CD4-positive, CD25-positive, alpha-beta regulatory T cell (primary cell): ENCODE measurements around the gene TRAK1. TPM values are rescaled to one million over a fixed set of nuclear protein-coding genes. Genes with fewer than 3 reads are reported as not detected.
A peak's percentile ranks its signal among the peaks of the same experiment; 100 is the strongest.

ENCODE experiments used
- ATAC-seq, 2 donors: fragments of 150-1000 bp; cut with Tn5 transposase; one replicate each; pipeline ENCODE4 v1.10.0; 2021; ENCODE audit warnings: low read depth in 2 of 2, moderate number of reproducible peaks in 2 of 2, moderate library complexity in 1 of 2
- DNase-seq, 3 donors: peaks; one replicate each; pipeline versions ENCODE4 v3.0.0 to v3.0.0-alpha.2; 2012 to 2022; ENCODE audit warnings: mixed read lengths in 1 of 3
- H3K27ac ChIP-seq: one replicate; pipeline ENCODE4 v1.7.0; 2013; ENCODE audit warnings: mild to moderate bottlenecking, low read length; ENCODE audit not compliant: insufficient read depth, poor library complexity, severe bottlenecking
- H3K27me3 ChIP-seq: one replicate; pipeline ENCODE4 v1.7.0; 2013; ENCODE audit warnings: low read length; ENCODE audit not compliant: control insufficient read depth, insufficient read depth
- H3K36me3 ChIP-seq: one replicate; pipeline ENCODE4 v1.7.0; 2013; ENCODE audit warnings: mild to moderate bottlenecking, low read length, moderate library complexity; ENCODE audit not compliant: control insufficient read depth, insufficient read depth
- H3K4me1 ChIP-seq: 2 replicates; pipeline ENCODE4 v1.7.0; 2013; ENCODE audit warnings: mild to moderate bottlenecking, low read length; ENCODE audit not compliant: insufficient read depth, control insufficient read depth, poor library complexity, severe bottlenecking
- H3K4me3 ChIP-seq: one replicate; pipeline ENCODE4 v1.7.0; 2013; ENCODE audit warnings: low read depth, mild to moderate bottlenecking, low read length, moderate library complexity
- H3K9me3 ChIP-seq, 2 experiments: 1 replicate in 1 of 2; 2 replicates in 1 of 2; pipeline ENCODE4 v1.7.0; 2013; ENCODE audit warnings: low read length in 2 of 2, mild to moderate bottlenecking in 1 of 2, moderate library complexity in 1 of 2; ENCODE audit not compliant: control insufficient read depth in 2 of 2
- H3K27ac Mint-ChIP-seq, 3 donors: one replicate each; pipeline ENCODE4 v1.8.0; 2020 to 2022; ENCODE audit warnings: mild to moderate bottlenecking in 3 of 3, mixed read lengths in 3 of 3, moderate library complexity in 2 of 3
- H3K27me3 Mint-ChIP-seq: one replicate; pipeline ENCODE4 v1.8.0; 2022; ENCODE audit warnings: mild to moderate bottlenecking, mixed read lengths
- H3K36me3 Mint-ChIP-seq: one replicate; pipeline ENCODE4 v1.8.0; 2020; ENCODE audit warnings: mixed read lengths
- H3K4me1 Mint-ChIP-seq, 4 donors: one replicate each; pipeline ENCODE4 v1.8.0; 2020 to 2022; ENCODE audit warnings: mixed read lengths in 4 of 4, mild to moderate bottlenecking in 1 of 4
- H3K4me3 Mint-ChIP-seq, 4 donors: one replicate each; pipeline ENCODE4 v1.8.0; 2020 to 2022; ENCODE audit warnings: mild to moderate bottlenecking in 4 of 4, mixed read lengths in 4 of 4, moderate library complexity in 3 of 4
- H3K9me3 Mint-ChIP-seq, 7 donors: one replicate each; pipeline ENCODE4 v1.8.0; 2020 to 2022; ENCODE audit warnings: mixed read lengths in 7 of 7, mild to moderate bottlenecking in 3 of 7, moderate library complexity in 2 of 7
- polyA plus RNA-seq, 4 donors: library from polyadenylated mRNA; unstranded; fragments of 300-500 nt; fragmentation: Illumina TruSeq; gene quantifications; one replicate each; pipeline ENCODE4 v1.2.3, GENCODE V29; 2021
- total RNA-seq: library from RNA; stranded (reverse); gene quantifications from one replicate; pipeline ENCODE4 v1.2.3, GENCODE V29; 2022

Gene TRAK1
- total and polyA plus RNA-seq, 5 donors from 2014 or later: 2.6 to 23.3 (median 3.5) TPM

DNA sequence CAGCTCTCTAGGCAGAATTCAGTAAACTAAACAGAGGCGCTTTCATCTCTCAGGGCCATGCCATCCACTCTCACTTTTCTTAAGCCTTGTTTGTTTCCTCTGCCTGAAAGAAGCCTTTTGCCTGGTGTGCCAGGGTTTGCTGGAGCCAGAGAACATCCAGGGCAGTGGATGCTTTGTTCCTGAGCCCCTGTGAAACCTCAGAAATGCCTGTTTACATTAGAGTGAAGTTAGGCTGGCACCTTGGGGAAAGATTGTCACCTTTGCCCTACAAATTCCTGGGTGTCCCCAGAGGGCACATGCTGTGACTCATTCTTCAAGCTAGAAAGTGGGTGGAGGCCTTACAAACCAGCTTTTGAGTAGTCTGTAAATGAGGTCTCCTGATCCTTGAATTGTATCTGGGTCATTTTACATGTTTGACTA, 10.7 kb upstream of the TRAK1 start:
- Mint-ChIP-seq H3K36me3 (peaks cover 4% of the 10 kb centered on the region), H3K27me3 (no peaks in the 10 kb centered on the region), H3K9me3 (peaks cover 0 to 1% (median 0%) of the 10 kb centered on the region in 7 donors), H3K4me1 (peaks cover 23 to 63% (median 43%) of the 10 kb centered on the region in 4 donors), H3K4me3 (no peak overlapping the region), H3K27ac (peak overlapping the region; percentile 71 to 81 (median 76))
- H3K4me3 ChIP-seq: no peak overlapping the region
- ATAC-seq: peak in 1 of 2 donors; percentile 52
- no peak overlapping the region for H3K27ac ChIP-seq
- peaks cover 15% of the 10 kb centered on the region for H3K4me1 ChIP-seq
- H3K36me3 ChIP-seq: no peaks in the 10 kb centered on the region
- no peaks in the 10 kb centered on the region for H3K9me3 ChIP-seq
- DNase-seq: peak in 1 of 3 donors; percentile 45
- no peaks in the 10 kb centered on the region for H3K27me3 ChIP-seq

DNA sequence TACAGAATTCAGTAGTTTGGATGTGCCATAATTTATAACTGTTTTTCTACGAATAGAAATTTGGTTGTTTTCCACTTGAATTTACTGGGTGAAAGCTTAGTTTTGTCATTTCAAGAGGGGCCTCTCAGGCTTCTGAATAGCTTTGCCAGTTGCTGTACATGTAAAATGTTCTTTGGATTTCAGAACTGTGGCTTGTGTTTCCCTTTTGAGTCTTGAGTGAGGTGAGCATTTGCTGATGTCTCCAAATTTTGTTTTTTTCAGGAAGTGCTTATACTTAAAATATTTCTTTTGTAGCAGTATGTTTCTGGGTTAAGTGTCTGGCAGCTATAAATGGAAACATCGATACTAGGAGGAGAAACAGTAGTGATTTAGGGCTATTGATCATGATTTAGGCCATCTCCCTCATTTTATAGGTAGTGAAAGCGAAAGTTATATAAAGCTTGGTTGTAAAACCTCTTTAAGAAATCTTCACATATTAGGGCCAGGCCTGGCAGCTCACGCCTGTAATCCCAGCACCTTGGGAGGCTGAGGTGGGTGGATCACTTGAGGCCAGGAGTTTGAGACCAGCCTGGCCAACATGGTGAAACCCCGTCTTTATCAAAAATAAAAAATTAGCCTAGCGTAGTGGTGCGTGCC, 9.2 kb upstream of the TRAK1 start:
- Mint-ChIP-seq H3K27me3 (no peaks in the 10 kb centered on the region), H3K36me3 (peaks cover 4% of the 10 kb centered on the region), H3K4me3 (peak overlapping the region; percentile 10 to 44 (median 32)), H3K9me3 (no peaks in the 10 kb centered on the region), H3K4me1 (peaks cover 22 to 68% (median 48%) of the 10 kb centered on the region in 4 donors), H3K27ac (peak overlapping the region; percentile 59 to 95 (median 76))
- ATAC-seq (no peak), DNase-seq (peak in 1 of 3 donors; percentile 34)
- Histone ChIP-seq H3K4me3 (peak overlapping the region; percentile 29), H3K27me3 (no peaks in the 10 kb centered on the region), H3K36me3 (no peaks in the 10 kb centered on the region), H3K4me1 (peaks cover 15% of the 10 kb centered on the region), H3K27ac (no peak overlapping the region), H3K9me3 (no peaks in the 10 kb centered on the region)

DNA sequence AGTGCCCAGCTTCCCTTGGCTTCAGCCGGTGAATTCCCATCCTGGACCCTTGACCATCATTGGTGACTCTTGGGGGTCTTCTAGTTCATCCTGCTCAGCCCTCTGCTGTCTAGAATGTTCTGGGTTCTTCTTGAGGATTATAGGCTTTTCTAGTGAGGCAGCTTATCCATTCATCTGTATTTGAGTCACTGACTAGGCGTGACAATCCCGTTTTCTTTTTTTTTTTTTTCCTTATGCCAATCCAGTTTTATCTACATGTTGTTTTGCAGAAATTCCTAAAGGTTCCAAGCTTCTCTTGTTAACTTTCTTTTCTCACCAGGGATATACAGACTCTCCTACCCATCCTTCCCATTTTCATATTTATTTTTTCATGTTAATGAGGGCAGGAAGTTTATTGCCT, 6.6 kb upstream of the TRAK1 start:
- Mint-ChIP-seq H3K36me3 (peaks cover 13% of the 10 kb centered on the region), H3K4me1 (peaks cover 21 to 52% (median 46%) of the 10 kb centered on the region in 4 donors), H3K4me3 (no peak overlapping the region), H3K27me3 (no peaks in the 10 kb centered on the region), H3K27ac (no peak overlapping the region), H3K9me3 (no peaks in the 10 kb centered on the region)
- H3K36me3 ChIP-seq: peaks cover 7% of the 10 kb centered on the region
- no peak overlapping the region for H3K27ac ChIP-seq
- DNase-seq (no peak), ATAC-seq (no peak)
- H3K27me3 ChIP-seq: no peaks in the 10 kb centered on the region
- no peak overlapping the region for H3K4me3 ChIP-seq
- H3K4me1 ChIP-seq: peaks cover 15% of the 10 kb centered on the region
- no peaks in the 10 kb centered on the region for H3K9me3 ChIP-seq

DNA sequence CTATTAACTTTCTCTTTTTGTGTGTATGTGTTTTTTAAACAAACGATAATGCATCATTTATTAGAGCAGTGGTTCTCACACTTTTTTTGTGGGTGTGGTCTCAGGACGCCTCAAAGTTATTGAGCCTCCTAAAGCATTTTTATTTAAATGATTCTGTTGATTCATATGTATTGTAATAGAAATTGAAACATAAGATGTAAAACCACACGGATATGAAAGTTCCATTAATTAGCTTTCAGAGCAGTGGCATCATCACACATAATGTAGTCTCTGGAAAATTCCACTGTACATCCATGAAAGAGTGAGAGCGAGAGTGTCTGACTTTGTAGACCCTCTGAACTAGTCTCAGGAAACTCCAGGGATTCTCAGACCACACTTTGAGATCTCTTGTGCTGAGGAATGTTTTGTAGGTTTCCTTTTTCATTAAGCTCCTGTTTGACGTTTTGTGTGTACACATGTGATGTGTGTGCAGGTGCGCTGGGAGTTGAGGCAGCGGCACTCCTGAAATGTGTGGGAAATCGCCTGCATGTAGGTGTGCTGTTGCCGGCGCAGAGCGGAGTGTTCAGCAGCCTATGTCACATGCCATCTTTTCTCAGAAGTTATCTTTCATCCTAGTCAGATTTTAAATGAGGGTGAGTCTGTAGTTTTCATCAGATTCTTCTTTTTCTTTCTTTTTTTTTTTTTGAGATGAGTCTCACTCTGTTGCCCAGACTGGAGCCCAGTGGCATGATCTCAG, 5.3 kb upstream of the TRAK1 start:
- Mint-ChIP-seq H3K4me1 (peaks cover 18 to 44% (median 33%) of the 10 kb centered on the region in 4 donors), H3K27me3 (no peaks in the 10 kb centered on the region), H3K9me3 (no peaks in the 10 kb centered on the region), H3K36me3 (peaks cover 22% of the 10 kb centered on the region), H3K4me3 (peak overlapping the region in 3 of 4 donors; percentile 28 to 68 (median 34)), H3K27ac (peak overlapping the region; percentile 32 to 72 (median 50))
- peaks cover 10% of the 10 kb centered on the region for H3K4me1 ChIP-seq
- no peaks in the 10 kb centered on the region for H3K9me3 ChIP-seq
- peaks cover 7% of the 10 kb centered on the region for H3K36me3 ChIP-seq
- ATAC-seq (no peak), DNase-seq (no peak)
- H3K27me3 ChIP-seq: no peaks in the 10 kb centered on the region
- no peak overlapping the region for H3K27ac ChIP-seq
- peak overlapping the region; percentile 34 for H3K4me3 ChIP-seq

DNA sequence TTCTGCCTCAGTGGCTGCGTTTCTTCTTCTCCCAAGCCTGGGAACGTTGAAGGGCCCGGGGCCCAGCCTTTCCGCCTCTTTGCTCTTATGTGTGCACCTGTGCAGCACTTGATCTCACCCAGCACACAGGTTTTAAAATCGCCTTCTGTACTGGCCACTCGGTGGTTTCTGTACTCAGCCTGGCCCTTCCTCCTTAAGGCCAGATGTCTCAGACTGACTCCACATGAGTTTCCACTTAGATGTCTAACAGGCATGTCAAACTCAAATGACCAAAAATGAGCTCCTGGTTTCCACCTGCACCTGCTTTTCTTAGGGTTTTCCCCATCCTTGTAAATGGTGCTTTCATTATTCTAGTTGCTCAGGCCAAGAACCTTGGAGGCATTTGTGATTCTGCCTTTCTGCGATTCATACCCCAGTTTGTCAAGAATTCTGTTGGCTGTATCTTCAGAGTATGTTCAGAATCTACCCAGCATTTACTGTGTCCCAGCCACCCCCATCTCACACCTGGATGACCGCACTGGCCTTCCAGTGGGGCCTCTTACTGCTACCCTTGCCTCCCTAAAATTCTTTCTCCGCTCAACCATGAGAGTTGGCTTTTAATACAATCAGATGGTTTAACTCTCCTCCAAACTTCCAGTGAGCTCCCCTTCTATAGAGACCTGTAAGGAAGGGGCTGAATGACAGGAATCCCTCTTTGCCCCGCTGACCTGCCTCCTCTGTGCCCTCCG, 2.2 kb upstream of the TRAK1 start:
- Mint-ChIP-seq H3K27me3 (no peaks in the 10 kb centered on the region), H3K36me3 (peaks cover 32% of the 10 kb centered on the region), H3K4me1 (peaks cover 14 to 35% (median 28%) of the 10 kb centered on the region in 4 donors), H3K27ac (peak overlapping the region in 1 of 3 donors; percentile 31), H3K4me3 (peak overlapping the region in 1 of 4 donors; percentile 22), H3K9me3 (peaks cover 0 to 1% (median 0%) of the 10 kb centered on the region in 7 donors)
- H3K27ac ChIP-seq: no peak overlapping the region
- H3K36me3 ChIP-seq: peaks cover 11% of the 10 kb centered on the region
- H3K9me3 ChIP-seq: no peaks in the 10 kb centered on the region
- no peaks in the 10 kb centered on the region for H3K27me3 ChIP-seq
- no peaks in the 10 kb centered on the region for H3K4me1 ChIP-seq
- no peak overlapping the region for H3K4me3 ChIP-seq
- DNase-seq (no peak), ATAC-seq (no peak)

DNA sequence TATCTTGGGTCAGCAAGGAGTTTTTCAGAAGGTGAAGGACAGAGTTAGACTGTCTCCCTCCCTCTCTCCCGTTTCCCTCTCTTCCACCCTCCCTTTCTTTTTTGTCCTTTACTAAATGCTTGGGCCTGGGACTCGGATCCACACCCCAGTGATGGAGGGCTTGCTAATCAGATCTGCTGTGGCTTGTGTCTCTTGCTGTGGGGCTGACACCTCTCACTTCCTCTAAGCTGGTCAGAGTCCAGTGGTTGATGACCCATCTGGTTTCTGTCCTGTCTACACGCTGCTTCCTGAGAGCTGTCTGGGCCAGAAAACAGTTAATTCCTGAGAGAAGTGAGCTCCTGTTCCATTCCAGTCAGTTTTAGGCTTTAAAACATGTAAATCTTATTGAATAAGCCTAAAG, 849 bp downstream of the TRAK1 start:
- ATAC-seq: no peak
- peaks cover 15% of the 10 kb centered on the region for H3K36me3 ChIP-seq
- H3K36me3 Mint-ChIP-seq: peaks cover 32% of the 10 kb centered on the region

DNA sequence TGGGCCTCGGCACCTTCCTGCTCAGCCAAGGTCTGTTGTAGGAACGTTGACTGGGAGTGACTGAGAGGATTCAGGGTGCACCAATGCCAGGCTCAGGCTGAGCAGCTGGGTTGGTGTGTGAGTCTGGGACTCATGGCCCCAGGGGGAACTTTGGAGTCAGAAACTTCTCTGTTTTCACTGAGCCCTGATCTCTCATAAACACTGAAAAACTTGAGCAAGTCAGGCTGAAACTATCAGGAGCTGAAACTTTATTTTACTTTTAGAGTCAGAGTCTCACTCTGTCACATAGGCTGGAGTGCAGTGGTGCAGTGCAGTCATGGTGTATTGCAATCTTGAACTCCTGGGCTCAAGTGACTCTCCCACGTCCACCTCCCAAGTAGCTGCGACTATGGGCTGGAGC, 3.0 kb downstream of the TRAK1 start:
- Histone ChIP-seq H3K27ac (no peak overlapping the region), H3K36me3 (peaks cover 8% of the 10 kb centered on the region), H3K4me3 (no peak overlapping the region), H3K9me3 (no peaks in the 10 kb centered on the region), H3K4me1 (no peaks in the 10 kb centered on the region), H3K27me3 (no peaks in the 10 kb centered on the region)
- DNase-seq: no peak
- peaks cover 0 to 1% (median 0%) of the 10 kb centered on the region in 7 donors for H3K9me3 Mint-ChIP-seq
- peak overlapping the region; percentile 25 to 78 (median 53) for H3K27ac Mint-ChIP-seq
- H3K36me3 Mint-ChIP-seq: peaks cover 31% of the 10 kb centered on the region
- H3K4me3 Mint-ChIP-seq: no peak overlapping the region
- H3K27me3 Mint-ChIP-seq: no peaks in the 10 kb centered on the region
- H3K4me1 Mint-ChIP-seq: peaks cover 7 to 21% (median 16%) of the 10 kb centered on the region in 4 donors
- ATAC-seq: no peak

More for the DNA sequence above, 849 bp downstream of the TRAK1 start:
- Mint-ChIP-seq H3K27ac (peak overlapping the region in 2 of 3 donors; percentile 72 to 81), H3K4me1 (peaks cover 7 to 21% (median 19%) of the 10 kb centered on the region in 4 donors), H3K9me3 (peaks cover 0 to 1% (median 0%) of the 10 kb centered on the region in 7 donors), H3K27me3 (no peaks in the 10 kb centered on the region), H3K4me3 (no peak overlapping the region)
- Histone ChIP-seq H3K9me3 (no peaks in the 10 kb centered on the region), H3K4me3 (no peak overlapping the region), H3K27ac (no peak overlapping the region), H3K4me1 (no peaks in the 10 kb centered on the region), H3K27me3 (no peaks in the 10 kb centered on the region)
- no peak for DNase-seq
